HG03354 (cell line): ENCODE measurements around the gene CLTCL1.

Experiments used
- ATAC-seq: cut with Tn5 transposase; IDR thresholded peaks from one replicate; pipeline ENCODE4 v1.9.1; 2021; ENCODE audit warnings: mild to moderate bottlenecking; ENCODE audit not compliant: unreplicated experiment, poor library complexity, severe bottlenecking

The CLTCL1 gene

DNA sequence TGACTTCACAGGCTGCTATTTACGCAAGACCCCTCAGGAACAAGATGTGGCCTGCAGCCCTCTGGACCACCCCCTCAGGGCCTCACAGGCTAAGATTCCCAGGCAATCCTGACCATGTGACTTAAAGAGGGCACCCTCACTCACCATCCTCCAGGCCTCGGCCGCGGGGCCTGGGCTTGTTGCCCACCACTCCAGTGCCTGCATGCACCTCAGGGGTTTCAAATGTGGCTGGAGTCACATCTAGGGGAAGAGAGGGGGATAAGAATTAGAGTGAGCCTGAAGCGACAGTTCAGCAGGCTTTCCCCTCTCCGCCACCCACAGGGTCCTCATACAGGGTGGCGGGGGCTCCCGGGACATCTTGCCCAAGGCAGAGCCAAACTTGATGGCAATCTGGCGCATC is 149.1 kb downstream of the CLTCL1 start:
- no peak for ATAC-seq

DNA sequence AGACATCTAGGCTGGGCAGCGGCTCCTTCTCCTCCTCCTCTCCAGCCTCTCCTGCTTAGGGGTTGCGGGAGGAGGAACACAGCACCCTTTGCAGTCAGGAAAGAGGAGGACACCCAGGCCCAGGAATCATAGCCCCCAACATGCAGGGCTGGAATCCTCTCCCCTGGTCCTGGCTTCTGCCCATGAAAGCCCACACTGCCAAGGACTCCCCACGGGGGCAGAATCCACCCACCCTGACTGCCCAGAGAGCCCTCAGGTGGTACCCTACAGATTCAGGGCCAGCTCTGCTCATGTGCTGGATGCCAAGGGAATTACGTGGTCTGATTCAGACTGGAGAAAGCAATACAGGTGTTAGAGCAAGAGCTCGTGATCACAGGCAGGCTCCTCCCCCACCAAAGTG is 151.5 kb downstream of the CLTCL1 start:
- no peak for ATAC-seq

DNA sequence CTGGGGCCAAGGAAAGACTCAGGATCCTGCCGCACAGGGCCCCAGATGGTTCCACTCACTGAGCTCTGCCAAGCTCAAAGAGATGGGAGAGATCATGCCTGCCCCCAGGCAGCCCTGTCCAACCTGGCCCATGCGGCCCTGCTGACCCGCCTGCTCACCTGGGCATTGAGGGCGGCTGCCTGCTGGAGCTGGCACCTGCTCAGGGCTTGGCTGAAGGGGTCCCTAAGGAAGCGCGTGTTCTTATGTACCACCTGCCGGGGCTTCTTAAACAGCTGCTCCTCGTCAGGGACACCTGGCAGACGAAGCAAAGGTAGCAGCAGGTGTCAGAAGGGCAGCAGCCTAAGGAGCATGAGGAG is 152.5 kb downstream of the CLTCL1 start:
- ATAC-seq = no peak

DNA sequence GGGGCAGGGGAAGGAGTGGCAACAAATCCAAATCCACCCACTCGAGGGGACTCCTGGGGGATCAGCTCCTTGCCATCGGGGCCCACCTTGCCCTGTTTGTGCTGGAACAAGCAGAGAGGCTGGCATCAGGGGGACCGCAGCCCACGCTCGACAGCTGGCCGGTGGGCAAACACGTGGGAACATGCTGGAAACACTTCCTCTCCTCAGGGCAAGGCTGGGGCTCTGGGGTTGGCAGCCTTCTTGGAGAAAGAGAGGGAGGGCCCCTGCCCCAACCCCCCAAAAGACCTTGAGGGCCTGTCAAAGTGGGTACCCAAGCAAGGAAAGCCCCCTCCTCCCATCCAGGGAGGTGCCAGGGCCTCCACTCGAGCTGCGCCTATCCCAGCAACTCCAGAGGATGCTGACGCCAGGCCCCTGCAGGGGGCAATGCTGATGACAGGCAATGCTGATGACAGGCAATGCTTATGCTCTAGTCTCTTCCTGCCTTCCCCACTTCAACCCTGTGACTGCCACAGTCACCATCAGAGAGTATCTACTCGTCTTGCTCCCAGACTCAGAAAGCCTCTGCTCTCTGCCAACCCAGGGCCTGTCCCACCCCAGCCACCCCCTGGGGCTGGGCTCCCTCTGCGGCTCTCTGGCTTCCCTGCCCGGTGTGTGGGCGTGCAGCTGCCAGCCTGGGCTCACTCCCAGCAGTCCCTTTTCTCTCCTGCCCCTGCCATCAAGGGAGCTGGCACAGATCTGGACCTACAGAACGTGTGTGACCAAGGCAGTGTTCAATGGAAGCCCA is 153.1 kb downstream of the CLTCL1 start:
- no peak for ATAC-seq

DNA sequence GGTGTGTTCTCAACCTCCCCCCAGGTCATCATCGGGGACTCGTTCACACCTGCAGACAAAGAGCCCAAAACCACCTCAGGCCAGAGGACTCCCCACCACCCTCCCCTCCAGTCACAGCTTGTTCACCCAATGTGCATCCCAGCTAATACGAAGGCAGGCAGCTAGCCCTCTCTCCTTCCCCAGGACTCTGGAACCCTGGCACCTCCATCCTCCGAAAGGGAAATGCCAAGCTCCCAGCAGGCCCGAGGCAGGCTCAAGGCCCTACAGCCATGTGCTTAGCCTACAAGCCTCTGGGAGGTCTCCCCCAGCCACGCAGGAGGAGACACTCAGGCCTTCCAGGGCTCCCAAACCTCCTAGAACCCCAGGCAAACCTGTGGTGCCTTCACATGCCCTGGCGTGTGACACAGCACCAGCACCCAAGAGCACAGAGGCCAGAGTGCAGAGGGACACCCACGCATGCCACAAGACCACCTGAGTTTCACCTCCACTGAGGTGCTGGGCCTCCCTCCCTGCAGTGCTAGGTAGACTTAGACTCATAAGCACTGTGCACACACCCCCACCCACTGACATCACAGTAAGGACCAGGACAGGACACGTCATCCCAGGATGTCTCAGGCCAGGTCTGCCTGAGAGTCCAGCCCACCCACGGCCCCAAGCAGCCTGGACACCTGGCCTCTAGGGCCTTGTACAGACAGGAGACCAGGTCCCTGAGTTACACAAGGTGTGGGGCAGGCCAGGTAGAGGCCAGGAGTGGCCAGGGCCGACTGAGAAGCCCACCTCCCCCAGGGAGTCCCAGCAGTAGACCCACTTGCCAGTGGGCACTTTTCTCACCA is 153.9 kb downstream of the CLTCL1 start:
- no peak for ATAC-seq

DNA sequence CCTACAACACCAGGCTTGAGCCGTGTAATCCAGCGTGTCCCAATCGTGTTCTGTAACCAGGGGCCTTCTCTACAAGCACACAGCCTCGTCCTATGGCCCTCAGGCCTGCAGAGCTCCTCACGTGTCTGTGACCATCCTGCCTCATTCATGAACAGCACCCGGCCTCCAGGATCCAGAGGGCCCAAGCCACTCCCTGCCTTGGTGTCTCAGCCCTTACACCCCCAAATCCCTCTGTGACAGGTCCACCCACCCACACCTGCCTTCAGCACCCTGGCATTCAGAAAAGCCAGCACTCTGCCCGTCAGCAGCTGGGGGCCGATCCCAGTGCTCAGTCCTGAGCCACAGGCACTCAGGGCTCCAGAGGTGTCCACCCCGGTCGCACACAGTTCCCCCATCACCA is 154.6 kb downstream of the CLTCL1 start:
- ATAC-seq = no peak

DNA sequence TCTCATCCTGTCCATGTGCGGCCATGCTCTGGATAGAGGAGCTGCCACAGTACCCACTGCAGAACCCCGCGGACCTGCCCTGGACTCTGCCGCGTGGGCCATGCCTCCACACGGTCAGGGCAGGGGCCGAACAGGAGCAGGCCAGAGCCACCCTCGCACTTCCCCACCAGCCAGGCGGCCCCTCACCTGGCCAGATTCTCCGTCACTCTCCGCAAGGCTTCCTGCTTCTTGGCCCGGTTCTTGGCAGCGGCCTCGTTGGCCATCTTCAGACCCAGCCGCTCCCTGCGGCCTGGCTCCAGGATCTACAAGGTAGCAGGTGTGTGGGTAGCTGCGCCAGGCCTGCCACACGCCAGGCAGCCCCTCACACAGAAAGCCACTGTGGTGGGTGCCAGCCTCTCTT is 156.6 kb downstream of the CLTCL1 start:
- ATAC-seq = no peak

DNA sequence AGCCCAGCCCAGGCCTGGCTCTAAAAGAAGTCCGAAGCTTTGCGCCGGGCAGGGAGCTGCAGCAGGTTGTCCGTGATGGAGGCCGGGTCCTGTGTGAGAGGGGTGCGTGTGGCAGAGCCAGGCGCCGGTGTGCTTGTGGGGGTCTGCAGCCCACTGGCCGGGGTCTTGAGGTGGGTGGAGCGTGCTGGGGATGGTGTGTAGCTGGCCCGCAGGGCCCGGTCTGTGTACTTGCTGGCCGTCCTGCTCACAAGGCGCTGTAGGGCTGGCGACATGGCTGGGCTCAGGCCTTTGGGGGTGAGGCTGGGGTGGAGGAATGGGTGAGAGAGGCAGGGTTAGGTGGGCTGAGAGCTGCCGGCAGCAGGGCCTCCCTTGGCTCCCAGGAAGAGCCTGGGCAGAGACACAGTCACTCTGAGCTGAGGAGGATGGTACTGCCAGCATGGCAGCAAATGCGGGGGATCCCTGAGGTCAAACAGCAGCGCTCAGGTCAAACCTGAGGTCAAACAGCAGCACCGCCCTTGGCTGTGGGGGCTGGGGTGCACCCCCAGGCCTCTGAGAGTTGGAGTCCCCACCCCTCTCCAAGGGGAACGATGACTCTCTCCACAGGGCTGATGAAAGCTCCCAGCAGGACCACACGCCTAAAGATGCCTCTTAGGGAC is 157.2 kb downstream of the CLTCL1 start:
- ATAC-seq = no peak

DNA sequence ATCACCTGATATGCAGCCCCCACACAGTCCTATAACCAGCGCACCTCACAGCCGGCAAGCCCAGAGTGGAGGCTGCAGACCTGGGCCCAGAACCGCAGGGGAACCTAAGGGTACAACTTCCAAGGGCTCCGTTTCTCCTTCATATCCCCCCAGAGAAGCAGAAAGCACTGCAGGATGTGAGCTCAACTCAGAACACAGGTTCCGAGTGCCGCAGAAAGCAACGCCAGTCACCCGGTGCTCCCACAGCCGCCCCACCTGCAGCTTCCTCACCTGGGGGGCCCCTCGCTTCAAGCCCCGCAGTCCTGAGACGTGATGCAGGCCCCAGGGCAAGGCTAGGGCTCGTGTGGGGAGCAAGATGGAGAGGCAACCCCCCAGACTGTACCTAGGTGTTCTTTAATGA is 158.0 kb downstream of the CLTCL1 start:
- ATAC-seq = no peak

DNA sequence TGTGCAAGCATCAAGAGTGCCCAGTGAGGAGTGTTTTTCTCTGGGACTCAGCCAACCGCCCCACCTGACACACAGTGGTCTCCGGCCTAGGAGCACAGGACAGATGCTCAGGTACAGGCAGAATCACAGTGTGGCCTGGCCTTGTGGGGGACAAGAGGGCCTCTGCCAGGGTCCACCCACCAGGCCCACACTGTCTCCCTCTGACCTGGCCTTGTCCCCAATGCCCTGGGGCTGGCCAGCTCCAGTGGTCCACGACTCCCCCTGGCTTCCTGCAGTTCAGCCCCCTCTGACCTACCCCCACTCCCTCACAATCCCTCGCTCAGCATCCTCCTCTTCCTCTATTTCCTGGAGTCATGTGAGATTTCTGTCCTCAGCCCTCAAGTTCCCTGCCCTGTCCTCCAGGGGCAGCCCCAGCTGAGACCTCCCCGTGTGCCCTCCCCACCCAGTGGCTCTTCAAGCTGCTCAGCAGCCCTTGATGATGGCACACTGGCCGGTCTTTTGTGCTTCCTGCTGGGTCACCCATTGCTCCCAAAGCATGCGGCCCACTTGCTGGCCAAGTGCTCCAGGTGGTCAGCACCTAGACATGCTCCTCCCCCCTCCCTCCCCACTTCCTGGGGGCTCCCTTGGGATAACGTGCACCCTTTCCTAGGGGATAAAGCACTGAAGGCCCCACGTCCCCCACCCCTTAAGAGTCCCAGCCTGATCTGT is 158.7 kb downstream of the CLTCL1 start:
- ATAC-seq = no peak

DNA sequence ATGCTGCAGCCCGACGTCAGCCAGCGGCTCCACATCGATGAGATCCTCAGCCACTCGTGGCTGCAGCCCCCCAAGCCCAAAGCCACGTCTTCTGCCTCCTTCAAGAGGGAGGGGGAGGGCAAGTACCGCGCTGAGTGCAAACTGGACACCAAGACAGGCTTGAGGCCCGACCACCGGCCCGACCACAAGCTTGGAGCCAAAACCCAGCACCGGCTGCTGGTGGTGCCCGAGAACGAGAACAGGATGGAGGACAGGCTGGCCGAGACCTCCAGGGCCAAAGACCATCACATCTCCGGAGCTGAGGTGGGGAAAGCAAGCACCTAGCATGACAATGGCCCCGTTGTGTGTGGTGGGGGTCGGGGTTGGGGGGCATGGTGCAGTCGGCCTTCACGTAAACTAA is 159.4 kb downstream of the CLTCL1 start:
- no peak for ATAC-seq

DNA sequence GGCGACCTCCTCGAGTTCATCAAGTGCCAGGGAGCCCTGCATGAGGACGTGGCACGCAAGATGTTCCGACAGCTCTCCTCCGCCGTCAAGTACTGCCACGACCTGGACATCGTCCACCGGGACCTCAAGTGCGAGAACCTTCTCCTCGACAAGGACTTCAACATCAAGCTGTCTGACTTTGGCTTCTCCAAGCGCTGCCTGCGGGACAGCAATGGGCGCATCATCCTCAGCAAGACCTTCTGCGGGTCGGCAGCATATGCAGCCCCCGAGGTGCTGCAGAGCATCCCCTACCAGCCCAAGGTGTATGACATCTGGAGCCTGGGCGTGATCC is 159.9 kb downstream of the CLTCL1 start:
- no peak for ATAC-seq

DNA sequence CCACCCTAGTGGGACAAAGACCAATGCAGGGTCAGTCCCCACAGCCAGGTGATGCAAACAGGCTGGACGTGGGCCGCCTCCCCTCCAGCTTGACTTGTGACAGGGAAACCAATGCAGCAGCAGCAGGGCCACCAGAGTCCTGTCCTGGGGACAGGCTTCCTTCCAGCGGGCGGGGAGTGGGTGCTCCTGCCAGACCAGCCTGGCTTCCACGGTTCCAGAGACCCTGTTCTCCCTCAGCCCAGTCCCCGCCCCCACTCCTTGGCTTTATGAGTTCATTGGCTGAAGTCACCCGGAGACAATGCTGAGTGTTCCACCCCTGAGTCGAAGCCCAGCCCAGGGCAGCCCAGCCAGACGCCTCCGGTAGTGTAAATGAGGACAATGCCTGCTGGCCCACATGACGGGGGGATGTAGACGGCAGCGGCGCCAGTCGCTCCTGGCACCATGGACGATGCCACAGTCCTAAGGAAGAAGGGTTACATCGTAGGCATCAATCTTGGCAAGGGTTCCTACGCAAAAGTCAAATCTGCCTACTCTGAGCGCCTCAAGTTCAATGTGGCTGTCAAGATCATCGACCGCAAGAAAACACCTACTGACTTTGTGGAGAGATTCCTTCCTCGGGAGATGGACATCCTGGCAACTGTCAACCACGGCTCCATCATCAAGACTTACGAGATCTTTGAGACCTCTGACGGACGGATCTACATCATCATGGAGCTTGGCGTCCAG is 160.4 kb downstream of the CLTCL1 start, which contains the start of gene TSSK2:
TSSK2 (plus strand) TSS at position 350 of the 726 bp plus-strand sequence; CDS start at position 442, 92 bp downstream.
- no peak for ATAC-seq

DNA sequence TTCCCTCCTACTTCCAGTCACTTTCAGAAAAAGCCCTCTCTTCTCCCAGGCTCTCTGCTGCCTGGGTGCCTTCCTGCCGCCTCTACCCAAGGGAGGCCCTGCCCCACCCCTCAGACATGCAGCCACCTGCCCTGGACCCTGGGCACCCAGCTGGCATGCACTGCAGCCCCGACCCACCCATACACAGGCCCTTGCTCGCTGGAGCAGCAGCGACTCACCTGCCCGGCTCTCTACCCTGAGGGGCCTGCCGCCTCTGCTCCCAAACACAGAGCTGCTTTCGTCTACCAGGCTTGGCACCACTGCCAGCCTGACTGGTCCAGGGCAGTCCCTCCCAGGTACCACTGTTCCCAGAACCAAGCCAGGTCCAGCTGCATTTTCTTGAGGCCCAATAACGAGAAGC is 161.6 kb downstream of the CLTCL1 start:
- no peak for ATAC-seq
